ENCODE measurements around the gene KLHL18. TPM values are rescaled to one million over a fixed set of nuclear protein-coding genes. Genes with fewer than 3 reads are reported as not detected.
"Not testable (repeated sequence)": the region's sequence is repeated elsewhere in the genome, so short reads cannot be mapped to it uniquely, and the experiment has no call there.

The KLHL18 gene
- total RNA-seq, 1 donor from 2014 or later = 29.1 TPM

DNA sequence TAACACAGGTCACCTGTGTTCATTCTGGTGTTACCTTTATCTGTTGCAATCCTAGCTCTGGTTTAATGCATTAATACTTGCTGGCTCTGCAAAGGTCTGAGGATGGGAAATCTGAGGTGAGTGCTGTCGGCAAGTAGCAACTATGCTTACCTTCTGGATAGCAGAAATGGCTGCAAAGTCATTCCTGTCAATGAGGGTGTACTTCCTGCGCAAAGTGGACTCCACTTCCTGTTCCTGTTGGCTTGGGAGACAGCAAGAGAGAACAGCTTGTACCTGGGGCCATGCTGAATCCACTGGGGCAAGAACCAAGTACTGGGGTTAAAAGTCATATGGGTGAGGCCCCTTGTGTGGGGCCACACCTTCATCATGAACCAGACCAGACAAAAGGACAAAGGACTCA lies 37.5 kb upstream of the KLHL18 start:
- Mint-ChIP-seq H3K9me3 (no peaks in the 10 kb centered on the region), H3K27ac (no peak overlapping the region), H3K4me3 (no peak overlapping the region), H3K27me3 (no peaks in the 10 kb centered on the region), H3K36me3 (no peaks in the 10 kb centered on the region), H3K4me1 (ENCODE audit: unreplicated experiment) (no peaks in the 10 kb centered on the region)
- DNase-seq (ENCODE audit: extremely low spot score, unreplicated experiment) = no peak
- TF ChIP-seq CTCF (conservative IDR thresholded peaks at IDR 0.05) = no peak

DNA sequence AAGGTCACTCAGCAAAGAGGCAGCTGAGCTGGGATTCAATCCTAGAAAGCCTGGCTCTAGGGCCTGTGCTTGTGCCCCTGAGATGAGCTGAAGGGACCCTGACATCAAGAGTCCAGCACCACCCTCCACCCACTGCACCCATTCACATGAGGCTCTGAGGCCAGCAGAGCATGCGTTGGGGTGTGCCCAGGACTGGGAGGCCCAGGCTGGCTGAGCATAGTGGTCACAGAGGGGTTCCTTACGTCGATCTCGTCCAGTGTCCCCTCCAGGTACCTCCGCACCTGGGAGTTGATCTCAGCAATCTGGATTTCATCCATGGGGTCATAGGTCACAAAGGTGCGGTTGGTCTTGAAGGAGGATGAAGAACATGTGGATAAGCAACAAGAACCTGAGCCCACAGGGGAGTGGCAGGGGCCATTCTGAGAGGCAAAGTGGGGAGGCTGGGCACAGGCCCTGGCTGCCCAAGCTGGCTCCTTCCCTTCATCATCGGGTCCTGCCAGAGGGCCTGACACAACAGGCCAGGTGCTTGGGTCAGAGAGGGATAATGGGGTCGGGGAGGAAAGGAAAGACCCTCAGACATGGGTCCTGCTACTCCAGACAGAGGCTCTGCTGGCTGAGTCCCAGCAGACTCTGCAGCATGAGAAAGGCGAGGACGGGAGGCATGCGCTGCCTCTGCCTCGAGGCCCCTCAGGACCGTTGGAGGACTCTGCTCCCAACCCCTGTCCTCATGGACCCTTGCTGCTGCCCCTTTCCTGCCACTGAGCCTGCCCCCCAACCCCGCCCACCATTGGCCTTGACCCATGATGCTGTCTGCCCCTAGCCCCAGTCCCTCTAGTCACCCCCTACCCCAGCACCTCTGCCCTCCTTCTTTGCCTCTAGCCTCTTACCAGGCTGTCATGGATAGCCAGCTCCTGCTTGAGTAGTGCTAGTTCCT lies 35.3 kb upstream of the KLHL18 start:
- no peak for TF ChIP-seq CTCF (conservative IDR thresholded peaks at IDR 0.05)
- no peak for DNase-seq (ENCODE audit: extremely low spot score, unreplicated experiment)
- Mint-ChIP-seq H3K9me3 (no peaks in the 10 kb centered on the region), H3K36me3 (no peaks in the 10 kb centered on the region), H3K27me3 (no peaks in the 10 kb centered on the region), H3K27ac (no peak overlapping the region), H3K4me1 (ENCODE audit: unreplicated experiment) (no peaks in the 10 kb centered on the region), H3K4me3 (no peak overlapping the region)

DNA sequence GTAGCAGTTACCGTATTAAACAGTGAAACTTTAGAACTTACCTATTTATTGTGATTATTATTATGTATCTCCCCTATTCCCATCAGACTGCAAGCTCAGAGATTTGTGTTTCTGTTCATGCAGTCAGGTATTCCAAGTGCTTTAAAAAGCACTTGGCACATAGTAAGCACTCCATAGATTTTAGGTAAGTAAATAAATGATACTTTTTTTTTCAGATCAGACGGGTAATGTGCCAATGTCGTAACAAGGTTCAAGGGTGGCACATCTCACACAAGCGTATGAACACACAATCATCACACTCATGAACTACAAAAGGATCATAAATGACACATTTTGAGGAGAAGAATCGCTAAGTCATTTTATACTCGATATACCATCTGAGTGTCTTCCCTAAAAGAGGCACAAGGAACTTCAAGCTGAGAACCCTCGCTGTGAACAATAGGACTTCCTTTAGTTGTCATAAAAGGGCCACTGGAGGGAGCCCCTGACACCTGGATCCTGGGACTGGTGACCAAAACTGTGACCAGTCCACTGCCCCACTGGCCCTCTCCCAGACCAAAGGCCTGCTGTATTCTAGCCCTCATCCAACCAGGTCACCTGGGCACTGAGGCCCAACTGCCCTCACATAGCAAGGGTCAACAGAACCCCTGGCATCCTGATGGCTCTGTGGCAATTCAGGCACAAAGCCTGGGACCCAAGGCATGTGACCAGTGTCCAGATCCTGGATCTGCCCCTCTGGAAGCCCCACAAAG lies 32.3 kb upstream of the KLHL18 start:
- TF ChIP-seq CTCF (conservative IDR thresholded peaks at IDR 0.05) = peak; percentile 50
- Mint-ChIP-seq H3K27ac (no peak overlapping the region), H3K4me1 (ENCODE audit: unreplicated experiment) (no peaks in the 10 kb centered on the region), H3K27me3 (no peaks in the 10 kb centered on the region), H3K36me3 (no peaks in the 10 kb centered on the region), H3K9me3 (no peaks in the 10 kb centered on the region), H3K4me3 (no peak overlapping the region)
- no peak for DNase-seq (ENCODE audit: extremely low spot score, unreplicated experiment)

- not testable (repeated sequence) for H3K27ac Mint-ChIP-seq; DNase-seq (ENCODE audit: extremely low spot score, unreplicated experiment); H3K27me3 Mint-ChIP-seq; H3K36me3 Mint-ChIP-seq; H3K4me3 Mint-ChIP-seq; H3K9me3 Mint-ChIP-seq; H3K4me1 Mint-ChIP-seq (ENCODE audit: unreplicated experiment)
Observed at GRCh38 chr3:47251085-47251484, 31.7 kb upstream of the KLHL18 start.

DNA sequence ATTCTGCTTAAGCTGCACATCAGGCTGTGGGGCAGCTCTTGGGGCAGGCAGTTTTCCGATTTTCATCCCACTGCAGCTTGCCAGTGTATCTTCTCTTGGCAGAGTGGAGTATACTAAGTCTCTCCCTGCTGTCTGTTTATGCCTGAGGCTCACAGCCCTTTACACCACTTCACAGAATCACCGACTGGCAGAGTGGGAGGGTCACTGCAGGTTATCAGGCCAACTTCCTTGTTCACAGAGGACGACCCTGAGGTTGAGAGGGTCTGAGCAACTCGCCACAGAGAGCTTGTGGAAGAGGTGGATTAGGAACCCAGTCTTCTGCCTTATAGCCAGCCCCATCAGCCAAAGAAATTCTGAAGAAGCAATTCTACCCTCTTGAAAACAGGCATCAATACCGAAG lies 31.1 kb upstream of the KLHL18 start:
- Mint-ChIP-seq H3K4me3 (no peak overlapping the region), H3K27ac (no peak overlapping the region), H3K9me3 (no peaks in the 10 kb centered on the region), H3K4me1 (ENCODE audit: unreplicated experiment) (no peaks in the 10 kb centered on the region), H3K36me3 (no peaks in the 10 kb centered on the region), H3K27me3 (no peaks in the 10 kb centered on the region)
- DNase-seq (ENCODE audit: extremely low spot score, unreplicated experiment) = no peak
- TF ChIP-seq CTCF (conservative IDR thresholded peaks at IDR 0.05) = no peak

GRCh38 chr3:47256331-47256730 lies 26.4 kb upstream of the KLHL18 start:
- H3K9me3 Mint-ChIP-seq; H3K4me3 Mint-ChIP-seq; DNase-seq (ENCODE audit: extremely low spot score, unreplicated experiment); H3K36me3 Mint-ChIP-seq; H3K4me1 Mint-ChIP-seq (ENCODE audit: unreplicated experiment); H3K27ac Mint-ChIP-seq; H3K27me3 Mint-ChIP-seq: not testable (repeated sequence)
